Endometrial microvascular endothelial cells (primary cell): ENCODE data around the gene PTGER4. TPM values are rescaled to one million over a fixed set of nuclear protein-coding genes. Genes with fewer than 3 reads are reported as not detected.
"Not testable (repeated sequence)": the region's sequence is repeated elsewhere in the genome, so short reads cannot be mapped to it uniquely, and the experiment has no call there.

Source experiments
- in situ Hi-C: cut with HindIII; loops from 2 replicates; pipeline ENCODE4 v1.10.0; 2017; ENCODE audit warnings: low sequenced_read_pairs, low pct_unique_long_range_greater_than_20kb; ENCODE audit errors: inconsistent ontology term
- total RNA-seq: library from RNA; depleted of rRNA; stranded (reverse); fragments of >200 nt; gene quantifications from one replicate; pipeline ENCODE4 v1.2.3, GENCODE V29; 2015; ENCODE audit errors: inconsistent ontology term

The PTGER4 gene
- total RNA-seq: 126 TPM

- in situ Hi-C loops: loop anchor here (10.0 kb wide), 1 partner anchor 965 kb away; no protein-coding TSS in a partner anchor
Measured at GRCh38 chr5:40679913-40680681, at the start of gene PTGER4. PTGER4 (plus strand) TSS chr5:40679915; CDS start chr5:40680994, 1,079 bp downstream.

GRCh38 chr5:40630126-40630525 is 49.6 kb upstream of the PTGER4 start:
- in situ Hi-C loops: no loop called here

GRCh38 chr5:40631236-40631635 is 48.5 kb upstream of the PTGER4 start:
- in situ Hi-C loops: no loop called here

GRCh38 chr5:40634154-40634553 is 45.6 kb upstream of the PTGER4 start:
- in situ Hi-C loops: no loop called here

GRCh38 chr5:40634593-40634992 is 45.1 kb upstream of the PTGER4 start:
- in situ Hi-C loops: no loop called here

- in situ Hi-C loops: not testable (repeated sequence)
Measured at GRCh38 chr5:40639531-40639930, 40.2 kb upstream of the PTGER4 start.

GRCh38 chr5:40646266-40646665 is 33.4 kb upstream of the PTGER4 start:
- in situ Hi-C loops: no loop called here

- in situ Hi-C loops: no loop called here
Measured at GRCh38 chr5:40648150-40648549, 31.6 kb upstream of the PTGER4 start.

- in situ Hi-C loops: no loop called here
Measured at GRCh38 chr5:40649463-40650030, 30.2 kb upstream of the PTGER4 start.

GRCh38 chr5:40651201-40651600 is 28.5 kb upstream of the PTGER4 start:
- in situ Hi-C loops: no loop called here

- in situ Hi-C loops: no loop called here
Measured at GRCh38 chr5:40652441-40653220, 27.1 kb upstream of the PTGER4 start.

- in situ Hi-C loops: no loop called here
Measured at GRCh38 chr5:40653221-40654022, 26.3 kb upstream of the PTGER4 start.

- in situ Hi-C loops: no loop called here
Measured at GRCh38 chr5:40654377-40654991, 25.2 kb upstream of the PTGER4 start.

- in situ Hi-C loops: no loop called here
Measured at GRCh38 chr5:40655138-40655537, 24.6 kb upstream of the PTGER4 start.

GRCh38 chr5:40656091-40656490 is 23.6 kb upstream of the PTGER4 start:
- in situ Hi-C loops: not testable (repeated sequence)

GRCh38 chr5:40656766-40657165 is 22.9 kb upstream of the PTGER4 start:
- in situ Hi-C loops: no loop called here

GRCh38 chr5:40660751-40661150 is 19.0 kb upstream of the PTGER4 start:
- in situ Hi-C loops: no loop called here

- in situ Hi-C loops: no loop called here
Measured at GRCh38 chr5:40665635-40666298, 13.9 kb upstream of the PTGER4 start.
